B cell (primary cell): ENCODE measurements around the gene UTP4.
"Not testable (repeated sequence)": the region's sequence is repeated elsewhere in the genome, so short reads cannot be mapped to it uniquely, and the experiment has no call there.

Experiments
- EZH2 ChIP-seq: IDR thresholded peaks from 2 replicates; pipeline ENCODE4 v1.6.1; 2012; ENCODE audit warnings: borderline replicate concordance, low read depth, mild to moderate bottlenecking, moderate library complexity, low read length; ENCODE audit not compliant: insufficient read depth, poor library complexity, severe bottlenecking
- TF ChIP-seq, protein P1 (sequence below): fragments of 200-600 bp; IDR thresholded peaks from one replicate; pipeline ENCODE4 v1.8.0; 2022; ENCODE audit warnings: antibody characterized with exemption, mild to moderate bottlenecking

- TF ChIP-seq, protein P1, sequence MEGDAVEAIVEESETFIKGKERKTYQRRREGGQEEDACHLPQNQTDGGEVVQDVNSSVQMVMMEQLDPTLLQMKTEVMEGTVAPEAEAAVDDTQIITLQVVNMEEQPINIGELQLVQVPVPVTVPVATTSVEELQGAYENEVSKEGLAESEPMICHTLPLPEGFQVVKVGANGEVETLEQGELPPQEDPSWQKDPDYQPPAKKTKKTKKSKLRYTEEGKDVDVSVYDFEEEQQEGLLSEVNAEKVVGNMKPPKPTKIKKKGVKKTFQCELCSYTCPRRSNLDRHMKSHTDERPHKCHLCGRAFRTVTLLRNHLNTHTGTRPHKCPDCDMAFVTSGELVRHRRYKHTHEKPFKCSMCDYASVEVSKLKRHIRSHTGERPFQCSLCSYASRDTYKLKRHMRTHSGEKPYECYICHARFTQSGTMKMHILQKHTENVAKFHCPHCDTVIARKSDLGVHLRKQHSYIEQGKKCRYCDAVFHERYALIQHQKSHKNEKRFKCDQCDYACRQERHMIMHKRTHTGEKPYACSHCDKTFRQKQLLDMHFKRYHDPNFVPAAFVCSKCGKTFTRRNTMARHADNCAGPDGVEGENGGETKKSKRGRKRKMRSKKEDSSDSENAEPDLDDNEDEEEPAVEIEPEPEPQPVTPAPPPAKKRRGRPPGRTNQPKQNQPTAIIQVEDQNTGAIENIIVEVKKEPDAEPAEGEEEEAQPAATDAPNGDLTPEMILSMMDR, result not testable (repeated sequence)
- TF ChIP-seq EZH2, result not testable (repeated sequence)
Measured at GRCh38 chr16:69139464-69139863, 7.0 kb downstream of the UTP4 start.
